Thyroid gland (tissue), 4 donors: ENCODE measurements around the gene LMO7. TPM values are rescaled to one million over a fixed set of nuclear protein-coding genes. Genes with fewer than 3 reads are reported as not detected.

Source experiments
- DNase-seq, 2 donors: peaks; one replicate each; pipeline ENCODE4 v3.0.0-alpha.2; 2019
- H3K27ac ChIP-seq, 3 donors: fragments of 200-600 bp; sonication (generic); 1 replicate in 2 of 3; 2 replicates in 1 of 3; pipeline ENCODE4 v1.5.1; 2016 to 2019; ENCODE audit warnings: mild to moderate bottlenecking in 1 of 3, moderate library complexity in 1 of 3
- H3K27me3 ChIP-seq: fragments of 200-600 bp; sonication (generic); one replicate; pipeline ENCODE4 v1.5.1; 2019
- H3K36me3 ChIP-seq, 2 donors: fragments of 200-600 bp; sonication (generic); one replicate each; pipeline ENCODE4 v1.5.1; 2016 to 2019
- H3K4me1 ChIP-seq, 2 donors: fragments of 200-600 bp; sonication (generic); one replicate each; pipeline ENCODE4 v1.5.1; 2017 to 2019
- H3K4me3 ChIP-seq, 3 donors: fragments of 200-600 bp; sonication (generic); replicated peaks in 1 of 3; 1 replicate in 2 of 3; 2 replicates in 1 of 3; pipeline ENCODE4 v1.5.1; 2016; ENCODE audit warnings: mild to moderate bottlenecking in 1 of 3
- H3K9me3 ChIP-seq: fragments of 200-600 bp; sonication (generic); one replicate; pipeline ENCODE4 v1.5.1; 2017
- POLR2A ChIP-seq, 2 donors: fragments of 450-650 bp; IDR thresholded peaks; one replicate each; pipeline ENCODE4 v1.6.1; 2017; ENCODE audit warnings: antibody characterized with exemption in 2 of 2, mild to moderate bottlenecking in 2 of 2, moderate library complexity in 1 of 2
- WGBS, 2 donors: methylation state at CpG; one replicate each; pipeline ENCODE4 v1.1.5; 2017; 5-methylcytosine and 5-hydroxymethylcytosine counted together
- intact Hi-C: fragments of 100-400 bp; cut with DNase I; formaldehyde crosslinking; loops from one replicate; pipeline ENCODE4 v1.15.1; 2023
- total RNA-seq, 4 donors: library from RNA; depleted of rRNA; stranded (reverse); fragments of >200 nt; gene quantifications; one replicate each; pipeline ENCODE4 v1.2.3, GENCODE V29; 2016
- TF ChIP-seq, protein P1 (sequence below), 6 experiments: fragments of 200-600 bp in 3 of 6; fragments of 450-650 bp in 3 of 6; sonication (generic) in 3 of 6; IDR thresholded peaks; one replicate each; pipeline ENCODE4 v1.5.1; 2016 to 2019; ENCODE audit warnings: antibody characterized with exemption in 6 of 6, mild to moderate bottlenecking in 2 of 6, inconsistent platforms in 1 of 6, moderate library complexity in 1 of 6

LMO7 gene
- total RNA-seq, 4 donors from 2014 or later = 129 to 218 (median 185) TPM

DNA sequence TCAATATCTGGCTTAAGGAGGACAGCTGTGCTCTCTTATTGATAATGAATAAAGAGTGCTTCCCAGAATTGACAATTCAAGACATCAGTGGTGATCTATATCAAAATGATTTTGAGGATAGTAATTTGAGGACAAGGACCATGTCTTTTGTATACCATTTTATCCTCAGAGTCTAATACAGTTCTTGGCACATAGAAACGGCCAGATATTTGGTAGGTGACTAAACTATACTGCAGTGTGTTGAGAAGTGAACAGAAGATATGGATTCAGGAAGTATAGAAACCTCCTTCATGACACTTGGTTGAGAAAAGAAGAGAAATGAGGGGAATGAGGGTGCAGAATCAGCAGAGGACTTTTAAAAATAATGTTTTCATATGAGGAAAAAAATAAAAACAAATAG lies 16.1 kb upstream of the LMO7 start:
- Histone ChIP-seq H3K27ac (no peak overlapping the region), H3K36me3 (no peaks in the 10 kb centered on the region), H3K9me3 (no peaks in the 10 kb centered on the region), H3K27me3 (no peaks in the 10 kb centered on the region), H3K4me1 (peaks cover 0 to 11% of the 10 kb centered on the region in 2 donors), H3K4me3 (no peak overlapping the region)
- DNase-seq = no peak
- intact Hi-C loops = no loop called here
- no peak for TF ChIP-seq POLR2A (IDR thresholded peaks at IDR 0.05)
- TF ChIP-seq, protein P1, sequence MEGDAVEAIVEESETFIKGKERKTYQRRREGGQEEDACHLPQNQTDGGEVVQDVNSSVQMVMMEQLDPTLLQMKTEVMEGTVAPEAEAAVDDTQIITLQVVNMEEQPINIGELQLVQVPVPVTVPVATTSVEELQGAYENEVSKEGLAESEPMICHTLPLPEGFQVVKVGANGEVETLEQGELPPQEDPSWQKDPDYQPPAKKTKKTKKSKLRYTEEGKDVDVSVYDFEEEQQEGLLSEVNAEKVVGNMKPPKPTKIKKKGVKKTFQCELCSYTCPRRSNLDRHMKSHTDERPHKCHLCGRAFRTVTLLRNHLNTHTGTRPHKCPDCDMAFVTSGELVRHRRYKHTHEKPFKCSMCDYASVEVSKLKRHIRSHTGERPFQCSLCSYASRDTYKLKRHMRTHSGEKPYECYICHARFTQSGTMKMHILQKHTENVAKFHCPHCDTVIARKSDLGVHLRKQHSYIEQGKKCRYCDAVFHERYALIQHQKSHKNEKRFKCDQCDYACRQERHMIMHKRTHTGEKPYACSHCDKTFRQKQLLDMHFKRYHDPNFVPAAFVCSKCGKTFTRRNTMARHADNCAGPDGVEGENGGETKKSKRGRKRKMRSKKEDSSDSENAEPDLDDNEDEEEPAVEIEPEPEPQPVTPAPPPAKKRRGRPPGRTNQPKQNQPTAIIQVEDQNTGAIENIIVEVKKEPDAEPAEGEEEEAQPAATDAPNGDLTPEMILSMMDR (IDR thresholded peaks at IDR 0.05) = no peak
- 65 to 83% methylated on average over 1 of the region's 1 CpG for WGBS, 2 donors

DNA sequence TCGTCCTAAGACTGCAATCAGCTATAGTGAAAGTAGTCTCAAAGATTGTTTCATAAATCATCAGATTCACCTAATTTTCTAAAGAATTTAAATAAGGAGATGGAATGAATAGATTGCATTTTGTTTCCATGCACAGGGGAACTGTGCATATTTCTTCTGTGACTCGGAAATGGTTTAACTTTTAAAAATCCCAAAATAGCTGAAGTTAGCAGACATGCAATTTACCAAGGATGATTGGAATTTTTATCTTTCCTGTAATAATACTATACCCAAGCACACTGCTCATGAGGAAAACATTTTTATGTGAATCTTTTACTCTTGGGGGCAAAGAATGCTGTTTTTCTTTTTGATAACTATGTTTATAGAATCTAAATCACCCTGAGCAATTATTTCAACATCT lies 15.0 kb upstream of the LMO7 start:
- intact Hi-C loops = no loop called here
- H3K4me1 ChIP-seq = peaks cover 0 to 11% of the 10 kb centered on the region in 2 donors
- H3K36me3 ChIP-seq = no peaks in the 10 kb centered on the region
- H3K9me3 ChIP-seq = no peaks in the 10 kb centered on the region
- 74 to 86% methylated on average over 2 of the region's 2 CpGs for WGBS, 2 donors
- H3K27me3 ChIP-seq = no peaks in the 10 kb centered on the region
- TF ChIP-seq, protein P1 (IDR thresholded peaks at IDR 0.05) = no peak
- no peak overlapping the region for H3K4me3 ChIP-seq
- H3K27ac ChIP-seq = no peak overlapping the region
- no peak for DNase-seq

DNA sequence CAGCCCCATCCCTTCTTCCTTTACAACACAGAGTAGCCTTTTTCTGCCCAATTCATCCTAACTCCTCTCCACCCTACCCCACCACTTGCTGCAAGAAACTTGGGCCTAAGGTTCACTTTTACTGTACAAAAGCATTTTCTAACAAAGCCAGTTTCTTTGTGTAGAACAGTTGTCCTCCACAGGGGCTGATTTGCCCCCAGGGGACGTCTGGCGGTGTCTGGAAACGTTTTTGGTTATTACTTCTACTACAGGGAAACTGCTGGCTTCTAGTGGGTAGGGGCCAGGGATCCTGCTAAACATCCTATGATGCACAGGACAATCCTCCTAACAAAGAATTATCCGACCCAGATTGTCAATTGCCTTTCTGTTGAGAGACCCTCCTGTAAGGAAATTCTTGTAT lies 7.3 kb upstream of the LMO7 start:
- 91 to 96% methylated on average over 4 of the region's 4 CpGs for WGBS, 2 donors
- no peak for DNase-seq
- H3K4me3 ChIP-seq = no peak overlapping the region
- no peaks in the 10 kb centered on the region for H3K9me3 ChIP-seq
- peaks cover 0 to 4% of the 10 kb centered on the region in 2 donors for H3K4me1 ChIP-seq
- no peaks in the 10 kb centered on the region for H3K36me3 ChIP-seq
- no peak for TF ChIP-seq POLR2A (IDR thresholded peaks at IDR 0.05)
- TF ChIP-seq, protein P1 (IDR thresholded peaks at IDR 0.05) = no peak
- no peaks in the 10 kb centered on the region for H3K27me3 ChIP-seq
- intact Hi-C loops = no loop called here
- H3K27ac ChIP-seq = no peak overlapping the region

DNA sequence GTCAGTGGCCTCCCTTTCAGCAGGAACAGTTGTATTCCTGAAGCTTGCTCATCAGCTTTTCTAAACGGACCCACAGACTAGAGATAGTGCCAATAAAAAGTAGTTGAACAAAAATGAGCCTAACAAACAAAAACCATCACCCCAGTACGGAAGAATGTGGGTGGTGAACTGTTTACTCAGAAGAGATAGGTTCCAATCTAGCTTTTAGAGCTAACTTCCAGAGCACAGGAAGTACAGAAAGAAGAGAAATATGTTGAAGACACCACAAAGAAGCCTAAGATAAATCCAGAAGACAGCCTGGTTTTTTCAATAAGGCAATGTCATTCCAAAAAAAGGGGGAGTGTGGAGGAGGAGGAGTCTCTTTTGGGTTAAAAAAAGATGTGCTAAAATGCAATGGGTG lies 2.8 kb upstream of the LMO7 start:
- Histone ChIP-seq H3K9me3 (no peaks in the 10 kb centered on the region), H3K4me3 (no peak overlapping the region), H3K27me3 (no peaks in the 10 kb centered on the region), H3K27ac (peak overlapping the region in 1 of 3 donors; percentile 17), H3K36me3 (no peaks in the 10 kb centered on the region), H3K4me1 (peaks cover 4 to 9% of the 10 kb centered on the region in 2 donors)
- intact Hi-C loops = no loop called here
- no peak for DNase-seq
- TF ChIP-seq, protein P1 (IDR thresholded peaks at IDR 0.05) = no peak
- TF ChIP-seq POLR2A (IDR thresholded peaks at IDR 0.05) = no peak
- 52 to 59% methylated on average over 2 of the region's 2 CpGs for WGBS, 2 donors

DNA sequence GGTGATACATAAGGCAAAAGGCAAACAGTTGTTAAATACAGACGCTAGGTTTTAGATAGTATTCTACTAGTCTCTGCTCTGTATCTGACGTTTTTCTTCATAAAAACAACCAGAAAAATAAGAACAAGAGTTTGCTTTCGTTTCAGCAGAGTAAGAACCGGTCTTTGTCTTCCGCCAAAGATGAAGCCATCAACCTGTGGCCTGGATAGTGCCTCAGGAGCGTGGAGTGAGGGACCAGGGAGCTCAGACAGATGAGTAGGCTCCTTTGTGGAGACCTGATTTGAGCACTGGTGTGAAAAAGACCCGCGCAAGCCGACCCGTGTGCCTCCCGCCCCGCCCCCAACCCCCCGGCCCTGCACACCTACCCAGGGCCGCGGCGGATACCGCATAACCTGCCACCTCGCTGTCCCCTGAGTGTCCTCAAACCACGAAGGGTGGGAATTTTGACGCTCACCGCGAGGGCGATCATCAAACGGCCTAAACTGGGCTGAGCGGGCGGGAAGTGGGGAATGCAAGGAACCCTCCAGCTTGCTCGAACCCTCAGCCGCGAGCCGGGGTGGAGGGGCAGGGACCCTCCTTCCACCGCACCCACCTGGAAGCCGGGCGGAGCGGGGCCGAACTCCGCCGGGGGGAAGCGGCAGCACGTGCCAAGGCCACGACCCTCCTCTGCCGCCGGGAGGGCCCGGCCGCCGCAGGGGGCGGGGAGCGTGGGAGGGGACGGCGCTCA lies 866 bp upstream of the LMO7 start:
- Histone ChIP-seq H3K36me3 (no peaks in the 10 kb centered on the region), H3K9me3 (no peaks in the 10 kb centered on the region), H3K27ac (peak overlapping the region; percentile 95 to 98 (median 98)), H3K4me3 (peak overlapping the region; percentile 22 to 92 (median 49)), H3K27me3 (no peaks in the 10 kb centered on the region), H3K4me1 (peaks cover 14 to 18% of the 10 kb centered on the region in 2 donors)
- intact Hi-C loops = no loop called here
- peak; percentile 38 to 53 for DNase-seq
- peak in 1 of 2 donors; percentile 57 for TF ChIP-seq POLR2A (IDR thresholded peaks at IDR 0.05)
- TF ChIP-seq, protein P1 (IDR thresholded peaks at IDR 0.05) = no peak
- 22 to 43% methylated on average over 11 to 20 of the region's 49 CpGs for WGBS, 2 donors
